Brain microvascular endothelial cell (primary cell): ENCODE measurements around the gene CNNM3.

Experiments
- DNase-seq: peaks from one replicate; pipeline ENCODE4 v3.0.0-alpha.2; 2020
- H3K27ac ChIP-seq: fragments of 250-450 bp; sonication (Bioruptor Pico); 2 replicates; pipeline ENCODE4 v1.5.1; 2020; ENCODE audit warnings: mild to moderate bottlenecking, moderate library complexity
- H3K27me3 ChIP-seq: fragments of 250-450 bp; sonication (Bioruptor Pico); replicated peaks from 2 replicates; pipeline ENCODE4 v1.5.1; 2020; ENCODE audit warnings: mild to moderate bottlenecking
- H3K36me3 ChIP-seq: fragments of 250-450 bp; sonication (Bioruptor Pico); replicated peaks from 2 replicates; pipeline ENCODE4 v1.5.1; 2020; ENCODE audit warnings: mild to moderate bottlenecking
- H3K4me3 ChIP-seq: 2 replicates; pipeline ENCODE4 v1.5.1; 2011; ENCODE audit warnings: low read depth, mild to moderate bottlenecking, control low read depth, low read length, moderate library complexity
- in situ Hi-C: cut with HindIII; loops from 2 replicates; pipeline ENCODE4 v1.10.0; 2017; ENCODE audit warnings: low sequenced_read_pairs, low pct_ligation_motif_present
- TF ChIP-seq, protein P1 (sequence below): IDR thresholded peaks from 2 replicates; pipeline ENCODE4 v1.5.1; 2011; ENCODE audit warnings: low read depth, mild to moderate bottlenecking, moderate library complexity, low read length, control low read depth, inconsistent platforms; ENCODE audit errors: missing control alignments

CNNM3 gene

DNA sequence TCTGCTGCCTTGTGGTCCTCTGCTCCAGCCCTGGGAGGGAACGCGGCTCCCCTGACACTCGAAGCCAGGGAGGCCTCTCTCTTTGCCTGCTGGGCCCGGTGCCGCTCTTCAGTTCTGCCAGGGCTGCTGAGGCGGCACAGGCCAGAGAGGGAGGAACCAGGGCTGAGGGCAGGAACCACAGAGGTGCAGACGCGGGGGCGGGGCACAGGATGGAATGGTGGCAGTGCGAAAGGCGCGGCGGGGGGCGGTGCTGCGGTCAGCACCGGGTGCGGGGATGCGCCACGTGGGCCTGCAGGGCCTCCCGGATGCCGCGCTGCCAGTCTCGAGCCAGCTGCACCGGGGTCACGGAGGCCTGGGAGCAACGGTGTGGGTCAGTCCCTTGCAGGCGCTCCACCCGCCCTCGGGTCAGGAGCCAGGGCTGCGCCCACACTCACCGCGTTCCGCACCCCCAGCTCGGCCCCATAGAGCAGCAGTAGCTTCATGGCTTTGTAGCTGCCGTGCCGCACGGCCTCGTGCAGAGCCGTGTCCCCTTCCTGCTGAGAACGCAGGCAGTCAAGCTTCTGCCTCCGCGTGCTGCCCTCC, 23.3 kb downstream of the CNNM3 start:
- no peak for DNase-seq
- in situ Hi-C loops, result no loop called here
- TF ChIP-seq, protein P1, sequence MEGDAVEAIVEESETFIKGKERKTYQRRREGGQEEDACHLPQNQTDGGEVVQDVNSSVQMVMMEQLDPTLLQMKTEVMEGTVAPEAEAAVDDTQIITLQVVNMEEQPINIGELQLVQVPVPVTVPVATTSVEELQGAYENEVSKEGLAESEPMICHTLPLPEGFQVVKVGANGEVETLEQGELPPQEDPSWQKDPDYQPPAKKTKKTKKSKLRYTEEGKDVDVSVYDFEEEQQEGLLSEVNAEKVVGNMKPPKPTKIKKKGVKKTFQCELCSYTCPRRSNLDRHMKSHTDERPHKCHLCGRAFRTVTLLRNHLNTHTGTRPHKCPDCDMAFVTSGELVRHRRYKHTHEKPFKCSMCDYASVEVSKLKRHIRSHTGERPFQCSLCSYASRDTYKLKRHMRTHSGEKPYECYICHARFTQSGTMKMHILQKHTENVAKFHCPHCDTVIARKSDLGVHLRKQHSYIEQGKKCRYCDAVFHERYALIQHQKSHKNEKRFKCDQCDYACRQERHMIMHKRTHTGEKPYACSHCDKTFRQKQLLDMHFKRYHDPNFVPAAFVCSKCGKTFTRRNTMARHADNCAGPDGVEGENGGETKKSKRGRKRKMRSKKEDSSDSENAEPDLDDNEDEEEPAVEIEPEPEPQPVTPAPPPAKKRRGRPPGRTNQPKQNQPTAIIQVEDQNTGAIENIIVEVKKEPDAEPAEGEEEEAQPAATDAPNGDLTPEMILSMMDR, result no peak
- Histone ChIP-seq H3K27me3 (no peaks in the 10 kb centered on the region), H3K27ac (no peak overlapping the region), H3K4me3 (no peak overlapping the region), H3K36me3 (no peaks in the 10 kb centered on the region)

DNA sequence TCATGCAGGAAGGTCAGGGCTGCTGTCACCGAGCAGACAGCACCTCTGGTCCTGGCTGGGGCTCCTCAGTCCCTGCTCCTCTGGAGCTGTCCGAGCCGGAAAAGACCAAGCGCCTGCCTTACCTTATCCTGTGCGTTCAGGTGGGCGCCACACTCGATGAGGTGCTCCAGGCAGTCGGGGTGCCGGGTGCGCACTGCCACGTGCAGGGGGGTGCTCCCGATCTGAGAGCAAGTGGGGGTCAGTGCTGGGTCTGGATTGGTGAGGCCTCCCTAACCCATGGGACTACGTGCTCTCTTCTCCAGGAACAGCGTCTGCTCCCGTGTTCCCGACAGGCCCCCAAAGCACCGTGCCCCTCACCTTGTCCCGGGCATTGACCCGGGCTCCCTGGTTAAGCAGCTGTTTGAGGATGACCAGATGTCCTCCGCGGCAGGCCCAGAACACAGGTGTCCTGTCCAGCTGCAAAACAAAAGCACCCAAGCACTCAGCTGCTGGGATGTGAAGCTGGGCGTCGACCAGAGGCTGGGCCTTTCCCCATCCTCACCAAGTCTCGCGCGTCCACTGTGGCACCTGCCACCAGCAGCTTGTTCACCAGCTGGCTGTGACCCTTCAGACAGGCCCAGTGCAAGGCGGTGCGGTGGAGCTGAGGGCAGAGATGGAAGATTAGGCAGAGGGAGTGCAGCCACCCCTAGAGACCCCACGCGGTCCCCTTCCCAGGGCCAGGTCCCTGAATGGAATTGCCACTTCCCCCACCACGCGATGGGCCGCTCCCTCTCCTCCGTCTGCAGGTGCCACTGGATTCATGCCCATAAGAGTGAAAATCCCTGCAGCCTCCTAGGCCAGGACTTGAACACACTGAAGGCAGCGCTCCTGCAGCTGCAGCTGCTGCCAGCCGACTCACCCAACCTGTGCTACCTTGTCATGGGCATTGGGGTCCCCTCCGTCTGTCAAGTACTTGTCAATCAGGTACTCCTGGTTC, 24.1 kb downstream of the CNNM3 start:
- in situ Hi-C loops, result no loop called here
- H3K27me3 ChIP-seq, result no peaks in the 10 kb centered on the region
- H3K4me3 ChIP-seq, result no peak overlapping the region
- TF ChIP-seq, protein P1, result no peak
- no peak overlapping the region for H3K27ac ChIP-seq
- DNase-seq, result no peak
- H3K36me3 ChIP-seq, result no peaks in the 10 kb centered on the region

DNA sequence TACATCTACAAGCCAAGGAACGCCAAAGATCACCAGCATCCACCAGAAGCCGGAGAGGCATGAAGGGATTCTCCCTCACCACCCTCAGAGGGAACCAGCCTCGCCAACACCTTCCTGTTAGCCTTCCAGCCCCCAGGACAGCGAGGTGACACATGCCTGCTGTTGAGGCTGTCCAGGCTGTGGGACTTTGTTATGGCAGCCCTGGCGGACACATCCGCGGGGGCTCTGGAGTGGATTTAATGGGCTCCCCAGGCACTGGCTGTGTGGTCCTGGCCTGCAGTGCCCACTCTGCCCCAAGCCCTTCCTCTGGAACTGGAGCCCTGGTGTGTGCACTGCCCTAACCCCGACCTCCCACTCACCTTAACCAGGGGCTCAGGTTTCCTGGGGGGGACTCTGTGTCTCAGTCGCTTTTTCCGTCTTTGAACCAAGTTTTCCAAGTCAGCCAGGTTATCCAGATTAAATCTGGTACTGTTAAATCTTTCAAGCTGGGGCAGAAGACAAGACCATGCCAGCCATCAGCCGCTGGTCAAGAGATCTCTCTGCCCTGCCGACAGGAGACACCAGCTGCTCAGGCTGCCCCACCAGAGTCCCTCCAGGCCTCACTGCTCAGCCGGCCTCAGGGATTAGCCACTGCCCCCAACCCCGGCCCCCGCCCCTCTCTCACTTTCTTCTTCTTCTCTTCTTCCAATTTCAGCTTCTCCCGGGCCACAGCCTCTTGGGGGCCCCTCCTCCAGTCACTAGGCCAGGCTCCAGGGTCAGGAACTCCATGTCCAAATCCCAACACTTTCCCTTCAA, 25.8 kb downstream of the CNNM3 start:
- TF ChIP-seq, protein P1, result no peak
- no peak overlapping the region for H3K4me3 ChIP-seq
- H3K36me3 ChIP-seq, result no peaks in the 10 kb centered on the region
- H3K27me3 ChIP-seq, result no peaks in the 10 kb centered on the region
- DNase-seq, result no peak
- H3K27ac ChIP-seq, result no peak overlapping the region
- in situ Hi-C loops, result no loop called here

DNA sequence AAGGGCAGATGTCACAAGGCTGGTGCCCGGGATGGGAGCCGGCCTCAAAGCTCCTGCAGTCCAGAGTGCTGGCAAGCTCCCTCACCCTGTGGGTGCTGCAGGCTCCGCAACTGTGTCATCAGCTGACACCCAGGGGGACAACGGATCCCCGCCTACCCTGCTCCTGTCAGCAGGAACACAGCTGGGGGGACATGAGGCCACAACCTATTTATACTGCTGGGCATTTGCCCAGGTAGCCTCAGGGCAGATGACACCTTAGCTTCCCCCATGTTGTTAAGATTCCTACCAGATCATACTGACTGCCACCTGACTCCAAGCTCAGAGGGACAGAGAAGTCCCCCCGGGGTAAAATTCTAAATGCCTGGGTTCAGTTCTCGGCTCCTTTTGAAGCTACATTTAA, 26.5 kb downstream of the CNNM3 start:
- DNase-seq, result no peak
- H3K4me3 ChIP-seq, result no peak overlapping the region
- H3K36me3 ChIP-seq, result no peaks in the 10 kb centered on the region
- TF ChIP-seq, protein P1, result no peak
- H3K27me3 ChIP-seq, result no peaks in the 10 kb centered on the region
- in situ Hi-C loops, result no loop called here
- H3K27ac ChIP-seq, result no peak overlapping the region

DNA sequence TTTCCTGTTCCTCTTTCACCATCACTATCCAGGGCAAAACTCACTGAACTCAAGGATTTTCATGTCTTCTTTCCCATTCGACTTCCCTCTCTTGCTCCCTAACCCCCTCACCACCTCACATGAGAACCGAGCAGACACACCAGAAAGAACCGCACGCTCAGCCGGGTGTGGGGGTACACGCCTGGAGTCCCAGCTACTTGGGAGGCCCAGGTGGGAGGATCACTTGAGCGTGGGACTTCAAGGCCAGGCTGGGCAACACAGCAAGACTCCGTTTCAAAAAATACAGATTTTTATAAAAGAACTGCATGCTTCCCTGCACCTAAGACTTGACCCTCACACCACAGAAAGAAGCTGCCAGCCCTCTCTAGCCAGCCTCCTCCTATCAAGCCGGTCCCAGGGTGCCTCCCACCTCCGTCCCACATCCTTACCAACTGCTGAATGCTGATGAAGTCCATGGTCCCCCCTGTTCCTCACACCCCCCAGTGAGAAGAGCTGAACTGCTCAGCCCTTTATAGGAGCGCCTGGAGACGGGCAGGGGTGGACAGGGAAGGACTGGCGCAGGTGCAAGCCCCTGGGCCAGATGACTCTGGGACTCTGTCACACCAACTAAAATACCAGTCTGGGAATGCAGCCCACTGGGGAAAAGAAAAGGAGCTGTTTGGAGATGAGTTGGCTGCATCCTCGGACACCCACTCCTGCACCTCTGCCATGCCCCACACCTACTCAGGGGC, 27.6 kb downstream of the CNNM3 start, which contains the start of gene ANKRD23:
Gene ANKRD23, minus strand, starts transcription at position 484 of the 731 bp plus-strand sequence. Its CDS starts 29 bp downstream, at position 455.
- H3K4me3 ChIP-seq, result no peak within 1 kb of the TSS
- in situ Hi-C loops, result no loop called here
- no peaks in the 10 kb centered on the region for H3K36me3 ChIP-seq
- no peaks in the 10 kb centered on the region for H3K27me3 ChIP-seq
- no peak for DNase-seq
- TF ChIP-seq, protein P1, result no peak
- H3K27ac ChIP-seq, result no peak within 1 kb of the TSS
